HEK293 (cell line): ENCODE results near the gene GPER1.

Source experiments
- CTCF ChIP-seq: fragments of 450-650 bp; formaldehyde crosslinking; IDR thresholded peaks from 2 replicates; pipeline ENCODE4 v1.5.1; 2016; ENCODE audit warnings: missing biosample characterization, missing genetic modification characterization
- KLF17 ChIP-seq: fragments of 450-650 bp; formaldehyde crosslinking; IDR thresholded peaks from 2 replicates; pipeline ENCODE4 v1.5.1; 2016; ENCODE audit warnings: missing biosample characterization, missing genetic modification characterization
- MZF1 ChIP-seq: fragments of 450-650 bp; formaldehyde crosslinking; IDR thresholded peaks from 2 replicates; pipeline ENCODE4 v1.5.1; 2017; ENCODE audit warnings: missing biosample characterization, missing genetic modification characterization, borderline replicate concordance
- YY1 ChIP-seq: fragments of 450-650 bp; formaldehyde crosslinking; IDR thresholded peaks from 2 replicates; pipeline ENCODE4 v1.5.1; 2018; ENCODE audit warnings: missing biosample characterization, missing genetic modification characterization
- ZFP69B ChIP-seq: fragments of 450-650 bp; formaldehyde crosslinking; IDR thresholded peaks from 2 replicates; pipeline ENCODE4 v1.5.1; 2016; ENCODE audit warnings: missing biosample characterization, missing genetic modification characterization
- ZNF18 ChIP-seq: fragments of 450-650 bp; formaldehyde crosslinking; IDR thresholded peaks from 2 replicates; pipeline ENCODE4 v1.5.1; 2016; ENCODE audit warnings: missing biosample characterization, missing genetic modification characterization
- ZNF248 ChIP-seq: fragments of 450-650 bp; formaldehyde crosslinking; IDR thresholded peaks from 2 replicates; pipeline ENCODE4 v1.5.1; 2017; ENCODE audit warnings: missing biosample characterization, missing genetic modification characterization
- ZNF302 ChIP-seq: fragments of 450-650 bp; formaldehyde crosslinking; IDR thresholded peaks from 2 replicates; pipeline ENCODE4 v1.5.1; 2016; ENCODE audit warnings: missing biosample characterization, missing genetic modification characterization, low read depth
- ZNF341 ChIP-seq: fragments of 450-650 bp; formaldehyde crosslinking; IDR thresholded peaks from 2 replicates; pipeline ENCODE4; 2016; ENCODE audit warnings: low read depth, missing biosample characterization, missing genetic modification characterization
- ZNF529 ChIP-seq: fragments of 450-650 bp; formaldehyde crosslinking; IDR thresholded peaks from 2 replicates; pipeline ENCODE4 v1.5.1; 2017; ENCODE audit warnings: missing genetic modification characterization, missing biosample characterization; ENCODE audit not compliant: insufficient replicate concordance
- ZNF658 ChIP-seq: fragments of 450-650 bp; formaldehyde crosslinking; IDR thresholded peaks from 2 replicates; pipeline ENCODE4; 2016; ENCODE audit warnings: missing biosample characterization, missing genetic modification characterization
- ZNF830 ChIP-seq: fragments of 450-650 bp; IDR thresholded peaks from 2 replicates; pipeline ENCODE4 v1.5.0; 2018; ENCODE audit warnings: missing biosample characterization, missing genetic modification characterization, low read depth, mild to moderate bottlenecking, moderate library complexity

- TF ChIP-seq ZNF658 (tag by site-specific recombination), result no peak
- no peak for TF ChIP-seq CTCF (tag by site-specific recombination)
- TF ChIP-seq ZNF248, result no peak
- no peak for TF ChIP-seq MZF1 (tag by site-specific recombination)
- TF ChIP-seq KLF17 (tag by site-specific recombination), result no peak
- no peak for TF ChIP-seq ZFP69B
- no peak for TF ChIP-seq ZNF830 (tag by site-specific recombination)
- no peak; the same call in 1 of the 2 replicates for TF ChIP-seq ZNF18
- TF ChIP-seq YY1, result no peak
- no peak for TF ChIP-seq ZNF302 (tag by site-specific recombination)
- no peak for TF ChIP-seq ZNF529 (tag by site-specific recombination)
- no peak for TF ChIP-seq ZNF341
These were observed 44.2 kb upstream of the GPER1 start for GRCh38 chr7:1043552-1044188.
